ENCODE data around the gene ANKH.

GRCh38 chr5:14806456-14806855, 65.1 kb downstream of the ANKH start:
- TF ChIP-seq, protein P1, sequence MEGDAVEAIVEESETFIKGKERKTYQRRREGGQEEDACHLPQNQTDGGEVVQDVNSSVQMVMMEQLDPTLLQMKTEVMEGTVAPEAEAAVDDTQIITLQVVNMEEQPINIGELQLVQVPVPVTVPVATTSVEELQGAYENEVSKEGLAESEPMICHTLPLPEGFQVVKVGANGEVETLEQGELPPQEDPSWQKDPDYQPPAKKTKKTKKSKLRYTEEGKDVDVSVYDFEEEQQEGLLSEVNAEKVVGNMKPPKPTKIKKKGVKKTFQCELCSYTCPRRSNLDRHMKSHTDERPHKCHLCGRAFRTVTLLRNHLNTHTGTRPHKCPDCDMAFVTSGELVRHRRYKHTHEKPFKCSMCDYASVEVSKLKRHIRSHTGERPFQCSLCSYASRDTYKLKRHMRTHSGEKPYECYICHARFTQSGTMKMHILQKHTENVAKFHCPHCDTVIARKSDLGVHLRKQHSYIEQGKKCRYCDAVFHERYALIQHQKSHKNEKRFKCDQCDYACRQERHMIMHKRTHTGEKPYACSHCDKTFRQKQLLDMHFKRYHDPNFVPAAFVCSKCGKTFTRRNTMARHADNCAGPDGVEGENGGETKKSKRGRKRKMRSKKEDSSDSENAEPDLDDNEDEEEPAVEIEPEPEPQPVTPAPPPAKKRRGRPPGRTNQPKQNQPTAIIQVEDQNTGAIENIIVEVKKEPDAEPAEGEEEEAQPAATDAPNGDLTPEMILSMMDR (IDR thresholded peaks at IDR 0.05; ENCODE audit: poor library complexity, severe bottlenecking): no peak
- no peak for TF ChIP-seq EP300 (conservative IDR thresholded peaks at IDR 0.05; ENCODE audit: poor library complexity, severe bottlenecking)
- no peak for TF ChIP-seq TAF1 (IDR thresholded peaks at IDR 0.05; ENCODE audit: low read depth)
- no peak for TF ChIP-seq MXI1 (conservative IDR thresholded peaks at IDR 0.05; ENCODE audit: poor library complexity, severe bottlenecking)
- no peak for TF ChIP-seq POLR2AphosphoS5 (IDR thresholded peaks at IDR 0.05)
- no peak for TF ChIP-seq EZH2 (IDR thresholded peaks at IDR 0.05; ENCODE audit: borderline replicate concordance, insufficient read depth, low read length, poor library complexity, severe bottlenecking)
- no peak for TF ChIP-seq SMC3 (conservative IDR thresholded peaks at IDR 0.05; ENCODE audit: poor library complexity)
- TF ChIP-seq REST (IDR thresholded peaks at IDR 0.05; ENCODE audit: borderline replicate concordance): no peak
- no peak for TF ChIP-seq RAD21 (conservative IDR thresholded peaks at IDR 0.05)

Measured in neural cell (in vitro differentiated cells).